Measurements from ENCODE around the gene IL16. TPM values are rescaled to one million over a fixed set of nuclear protein-coding genes. Genes with fewer than 3 reads are reported as not detected.

The IL16 gene
- total RNA-seq, 4 donors from 2014 or later, result 9.7 to 15.2 (median 10.9) TPM

- TF ChIP-seq POLR2A (IDR thresholded peaks at IDR 0.05), result no peak
- TF ChIP-seq CTCF (IDR thresholded peaks at IDR 0.05), result no peak
- intact Hi-C loops (cut with DNase I; ENCODE audit: low total_unique reads), result no loop called here
- 33 to 37% methylated on average over 6 of the region's 6 CpGs for WGBS, 2 donors
Measured at GRCh38 chr15:81322676-81323253, 126.1 kb downstream of the IL16 start.

GRCh38 chr15:81323559-81323943 lies 126.9 kb downstream of the IL16 start:
- intact Hi-C loops (cut with DNase I; ENCODE audit: low total_unique reads), result no loop called here
- WGBS, 2 donors, result 6 to 7% methylated on average over 4 of the region's 4 CpGs
- H3K4me3 ChIP-seq (ENCODE audit: low read depth, poor library complexity, severe bottlenecking), result peak overlapping the region; percentile 57
- TF ChIP-seq CTCF (IDR thresholded peaks at IDR 0.05) (no peak), POLR2A (IDR thresholded peaks at IDR 0.05) (no peak)
- DNase-seq (ENCODE audit: low spot score in 2 of 2), result no peak

More at GRCh38 chr15:81322676-81323253, 126.1 kb downstream of the IL16 start:
- H3K4me3 ChIP-seq (ENCODE audit: low read depth, poor library complexity, severe bottlenecking), result no peak overlapping the region
- no peak for DNase-seq (ENCODE audit: low spot score in 2 of 2)

- WGBS, 2 donors, result 1 to 2% methylated on average over 26 to 60 of the region's 67 CpGs
- no peak for TF ChIP-seq CTCF (IDR thresholded peaks at IDR 0.05)
- peak in 1 of 2 donors; percentile 47 for TF ChIP-seq POLR2A (IDR thresholded peaks at IDR 0.05)
Measured at GRCh38 chr15:81323944-81324881, 127.5 kb downstream of the IL16 start, which contains the start of gene STARD5. Gene STARD5 (minus strand): TSS chr15:81324141. CDS start chr15:81324099, 42 bp downstream.

GRCh38 chr15:81326466-81327212 lies 130.0 kb downstream of the IL16 start:
- intact Hi-C loops (cut with DNase I; ENCODE audit: low total_unique reads), result no loop called here
- WGBS, 2 donors, result 89 to 91% methylated on average over 7 of the region's 7 CpGs
- TF ChIP-seq CTCF (IDR thresholded peaks at IDR 0.05), result no peak
- TF ChIP-seq POLR2A (IDR thresholded peaks at IDR 0.05), result no peak
- no peak overlapping the region for H3K4me3 ChIP-seq (ENCODE audit: low read depth, poor library complexity, severe bottlenecking)
- DNase-seq (ENCODE audit: low spot score in 2 of 2), result no peak

More at GRCh38 chr15:81323944-81324881, 127.5 kb downstream of the IL16 start, which contains the start of gene STARD5:
- peak; percentile 98 to 100 for DNase-seq (ENCODE audit: low spot score in 2 of 2)
- intact Hi-C loops (cut with DNase I; ENCODE audit: low total_unique reads), result no loop called here
- peak within 1 kb of the TSS; percentile 57 for H3K4me3 ChIP-seq (ENCODE audit: low read depth, poor library complexity, severe bottlenecking)

- TF ChIP-seq CTCF (IDR thresholded peaks at IDR 0.05) (no peak), POLR2A (IDR thresholded peaks at IDR 0.05) (no peak)
- no peak overlapping the region for H3K4me3 ChIP-seq (ENCODE audit: low read depth, poor library complexity, severe bottlenecking)
- intact Hi-C loops (cut with DNase I; ENCODE audit: low total_unique reads), result no loop called here
- WGBS, 2 donors, result 77 to 78% methylated on average over 3 of the region's 3 CpGs
- DNase-seq (ENCODE audit: low spot score in 2 of 2), result no peak
Measured at GRCh38 chr15:81327516-81327915, 130.8 kb downstream of the IL16 start.
